Heart right ventricle (tissue), 16 donors: ENCODE measurements around the gene PKP2. TPM values are rescaled to one million over a fixed set of nuclear protein-coding genes. Genes with fewer than 3 reads are reported as not detected.
"Not testable (repeated sequence)": the region's sequence is repeated elsewhere in the genome, so short reads cannot be mapped to it uniquely, and the experiment has no call there.

Experiments
- ATAC-seq, 8 donors: fragments of 200-7000 bp; cut with Tn5 transposase; one replicate each; pipeline ENCODE4 v1.9.1; 2020; ENCODE audit warnings: mild to moderate bottlenecking in 8 of 8, moderate library complexity in 8 of 8, moderate number of reproducible peaks in 1 of 8
- DNase-seq, 2 donors: peaks; one replicate each; pipeline ENCODE4 v3.0.0-alpha.2; 2020
- H3K27ac ChIP-seq, 10 donors: fragments of 200-600 bp; sonication (generic) in 2 of 10; one replicate each; pipeline versions ENCODE4 v1.5.0 to v1.8.0; 2020 to 2022; ENCODE audit warnings: mild to moderate bottlenecking in 3 of 10
- H3K27me3 ChIP-seq, 7 donors: fragments of 200-600 bp; one replicate each; pipeline ENCODE4 v1.8.0; 2021 to 2022; ENCODE audit warnings: mild to moderate bottlenecking in 2 of 7
- H3K36me3 ChIP-seq, 9 donors: fragments of 200-600 bp; sonication (generic) in 1 of 9; one replicate each; pipeline versions ENCODE4 v1.5.0 to v1.8.0; 2020 to 2022; ENCODE audit warnings: mild to moderate bottlenecking in 2 of 9
- H3K4me1 ChIP-seq, 9 donors: fragments of 200-600 bp; sonication (generic) in 1 of 9; one replicate each; pipeline versions ENCODE4 v1.5.0 to v1.8.0; 2020 to 2022; ENCODE audit warnings: mild to moderate bottlenecking in 4 of 9
- H3K4me3 ChIP-seq, 10 donors: fragments of 200-600 bp; sonication (generic) in 2 of 10; one replicate each; pipeline versions ENCODE4 v1.5.0 to v1.8.0; 2020 to 2022; ENCODE audit warnings: mild to moderate bottlenecking in 7 of 10, moderate library complexity in 2 of 10
- H3K9me3 ChIP-seq, 11 donors: fragments of 200-600 bp in 10 of 11; sonication (generic) in 2 of 11; one replicate each; pipeline versions ENCODE4 v1.5.0 to v1.8.0; 2013 to 2022; ENCODE audit warnings: mild to moderate bottlenecking in 2 of 11, control low read depth in 1 of 11, moderate library complexity in 1 of 11
- CTCF ChIP-seq, 9 donors: fragments of 200-600 bp; sonication (generic) in 2 of 9; IDR thresholded peaks; one replicate each; pipeline versions ENCODE4 v1.5.0 to v1.8.0; 2021 to 2022; ENCODE audit warnings: antibody characterized with exemption in 9 of 9, mild to moderate bottlenecking in 5 of 9, moderate library complexity in 1 of 9
- WGBS, 2 donors: extraction: QIAGEN DNeasy Blood & Tissue Kit; methylation state at CpG; one replicate each; pipeline ENCODE4 v1.1.7; 2013; ENCODE audit warnings: inconsistent platforms in 1 of 2; 5-methylcytosine and 5-hydroxymethylcytosine counted together
- intact Hi-C, 10 donors: fragments of 100-400 bp; cut with DNase I; formaldehyde crosslinking; loops; one replicate each; pipeline versions ENCODE4 v1.11.1 to v1.14.2; 2022
- polyA plus RNA-seq, 2 donors: library from polyadenylated mRNA; stranded (reverse); fragments of 200-250 nt; gene quantifications; one replicate each; pipeline ENCODE4 v1.2.3, GENCODE V29; 2013
- total RNA-seq, 10 donors: library from RNA; stranded (reverse); fragmentation: NEBNext Ultra II Directional in 3 of 10; extraction: Animal tissue kit (Norgen Biotek cat#: 25700) in 3 of 10; gene quantifications; one replicate each; pipeline versions ENCODE4 v1.2.1 to v1.2.4, GENCODE V29; 2021 to 2023
- donor health status: Arrhythmogenic right ventricular cardiomyopathy.
- donor health status: ischemic (EF 13 %, LVEDD 7.1; RV severe dilation, severe dysfunction).
- donor health status: healthy with polysubstance abuse.
- donor health status: DM: no; HTN: yes; CAD: no.
- donor health status: DM: no; HTN: no; CAD: no.
- donor health status: ischemic (EF 25% LVEDD 6.9; RV normal size, moderate dysfunction).
- donor health status: ischemic (EF 25% LVEDD 5.7; RV mildly dilated, moderate dysfunction).
- donor health status: healthy.
- donor health status: DM: yes; HTN: yes; CAD: no.
- donor health status: Ischemic cardiomyopathy.
- donor health status: ischemic (EF 35%, LVEDD 5.7; RV mildly dilated, moderate dysfunction).
- donor health status: nonischemic (EF 11% LVEDD 7.7; RV severe dilation, severe dysfunction).
- donor health status: DM: yes; HTN: yes; CAD: no.
- donor health status: PGD.
- donor health status: ischemic (EF 29% LVEDD 5.4; RV normal size, mild dysfunction).
- donor health status: nonischemic (EF 23%, LVEDD 6.1; RV moderate dilation, normal function).

The PKP2 gene
- total and polyA plus RNA-seq, 12 donors: 92.3 to 639 (median 410) TPM

- peaks cover 0 to 44% (median 23%) of the 10 kb centered on the region in 7 donors for H3K27me3 ChIP-seq
- H3K36me3 ChIP-seq: no peaks in the 10 kb centered on the region
- 33 to 44% methylated on average over 2 of the region's 2 CpGs for WGBS, 2 donors
- peaks cover 0 to 49% (median 12%) of the 10 kb centered on the region in 9 donors for H3K4me1 ChIP-seq
- TF ChIP-seq CTCF (IDR thresholded peaks at IDR 0.05): no peak
- intact Hi-C loops: loop anchor here in 4 of 10 donors (5.0 to 10.0 kb wide), 3 partner anchors 72 to 90 kb away; no protein-coding TSS in a partner anchor
- peak overlapping the region; percentile 45 to 92 (median 72) for H3K4me3 ChIP-seq
- H3K9me3 ChIP-seq: no peaks in the 10 kb centered on the region
- DNase-seq: no peak
- peak overlapping the region; percentile 79 to 94 (median 87) for H3K27ac ChIP-seq
- peak in 5 of 8 donors; percentile 16 to 62 (median 54) for ATAC-seq
These were observed 2.0 kb downstream of the PKP2 start for GRCh38 chr12:32894566-32894965.

- DNase-seq (no peak), ATAC-seq (peak in 6 of 8 donors; percentile 29 to 70 (median 43))
- Histone ChIP-seq H3K4me3 (peak overlapping the region; percentile 19 to 92 (median 72)), H3K36me3 (no peaks in the 10 kb centered on the region), H3K27me3 (peaks cover 0 to 44% (median 23%) of the 10 kb centered on the region in 7 donors), H3K27ac (peak overlapping the region; percentile 67 to 94 (median 87)), H3K9me3 (no peaks in the 10 kb centered on the region), H3K4me1 (peaks cover 0 to 45% (median 13%) of the 10 kb centered on the region in 9 donors)
- no peak for TF ChIP-seq CTCF (IDR thresholded peaks at IDR 0.05)
- WGBS, 2 donors: 9 to 13% methylated on average over 2 of the region's 2 CpGs
- intact Hi-C loops: loop anchor here in 4 of 10 donors (2.0 to 10.0 kb wide), 4 partner anchors 15 to 89 kb away; no protein-coding TSS in a partner anchor
These were observed 3.1 kb downstream of the PKP2 start for GRCh38 chr12:32893458-32893857.

GRCh38 chr12:32893043-32893442 is 3.5 kb downstream of the PKP2 start:
- peak overlapping the region; percentile 6 to 94 (median 87) for H3K27ac ChIP-seq
- intact Hi-C loops: loop anchor here in 4 of 10 donors (2.0 to 10.0 kb wide), 4 partner anchors 14 to 88 kb away; no protein-coding TSS in a partner anchor
- no peaks in the 10 kb centered on the region for H3K36me3 ChIP-seq
- TF ChIP-seq CTCF (IDR thresholded peaks at IDR 0.05): no peak
- peaks cover 0 to 45% (median 13%) of the 10 kb centered on the region in 9 donors for H3K4me1 ChIP-seq
- H3K27me3 ChIP-seq: peaks cover 0 to 44% (median 23%) of the 10 kb centered on the region in 7 donors
- no peaks in the 10 kb centered on the region for H3K9me3 ChIP-seq
- DNase-seq: no peak
- no peak for ATAC-seq
- peak overlapping the region; percentile 19 to 92 (median 64) for H3K4me3 ChIP-seq
- 9 to 14% methylated on average over 2 of the region's 2 CpGs for WGBS, 2 donors

GRCh38 chr12:32892369-32892768 is 4.2 kb downstream of the PKP2 start:
- Histone ChIP-seq H3K4me3 (peak overlapping the region in 8 of 10 donors; percentile 19 to 92 (median 72)), H3K27me3 (peaks cover 0 to 44% (median 23%) of the 10 kb centered on the region in 7 donors), H3K4me1 (peaks cover 0 to 44% (median 19%) of the 10 kb centered on the region in 9 donors), H3K27ac (peak overlapping the region; percentile 6 to 94 (median 87))
- ATAC-seq, H3K9me3 ChIP-seq, DNase-seq, H3K36me3 ChIP-seq: not testable (repeated sequence)
- WGBS, 2 donors: 43 to 59% methylated on average over 3 of the region's 3 CpGs
- intact Hi-C loops: loop anchor here in 4 of 10 donors (2.0 to 10.0 kb wide), 4 partner anchors 14 to 88 kb away; no protein-coding TSS in a partner anchor

- Histone ChIP-seq H3K9me3 (no peaks in the 10 kb centered on the region), H3K27ac (peak overlapping the region; percentile 6 to 94 (median 87)), H3K4me1 (peaks cover 0 to 40% (median 16%) of the 10 kb centered on the region in 9 donors), H3K27me3 (peaks cover 0 to 40% (median 23%) of the 10 kb centered on the region in 7 donors), H3K4me3 (peak overlapping the region in 8 of 10 donors; percentile 19 to 92 (median 72)), H3K36me3 (no peaks in the 10 kb centered on the region)
- whole genome bisulfite sequencing, 2 donors: 42 to 53% methylated on average over 5 of the region's 5 CpGs
- no peak for TF ChIP-seq CTCF (IDR thresholded peaks at IDR 0.05)
- DNase-seq (no peak), ATAC-seq (no peak)
- intact Hi-C loops: loop anchor here in 4 of 10 donors (2.0 to 10.0 kb wide), 4 partner anchors 13 to 87 kb away; no protein-coding TSS in a partner anchor
These were observed 4.6 kb downstream of the PKP2 start for GRCh38 chr12:32891956-32892355.
